DMS 273 treated with DMSO at 0.1 percent for 48 hours (cell line): ENCODE data around the gene B3GALT5.
A peak's percentile ranks its signal among the peaks of the same experiment; 100 is the strongest.

ENCODE experiments used
- DNase-seq: peaks from one replicate; lab custom pipeline; 2025; lab: John Stamatoyannopoulos, UW

Gene B3GALT5

GRCh38 chr21:39645331-39645730 lies 32.6 kb downstream of the B3GALT5 start:
- no peak for DNase-seq

- DNase-seq, result no peak
These were observed 34.7 kb downstream of the B3GALT5 start for GRCh38 chr21:39647476-39647875.

GRCh38 chr21:39648879-39649278 lies 36.1 kb downstream of the B3GALT5 start:
- DNase-seq, result no peak

- no peak for DNase-seq
These were observed 36.8 kb downstream of the B3GALT5 start for GRCh38 chr21:39649526-39649925.

GRCh38 chr21:39650306-39650705 lies 37.6 kb downstream of the B3GALT5 start:
- DNase-seq, result no peak

- DNase-seq, result no peak
These were observed 38.1 kb downstream of the B3GALT5 start for GRCh38 chr21:39650801-39651200.

- no peak for DNase-seq
These were observed 38.5 kb downstream of the B3GALT5 start for GRCh38 chr21:39651206-39651605.

GRCh38 chr21:39654951-39655350 lies 42.2 kb downstream of the B3GALT5 start:
- DNase-seq, result no peak

GRCh38 chr21:39655589-39655988 lies 42.8 kb downstream of the B3GALT5 start:
- no peak for DNase-seq

GRCh38 chr21:39656209-39656608 lies 43.5 kb downstream of the B3GALT5 start:
- no peak for DNase-seq

GRCh38 chr21:39657091-39657689 lies 44.5 kb downstream of the B3GALT5 start:
- no peak for DNase-seq

GRCh38 chr21:39658066-39658465 lies 45.3 kb downstream of the B3GALT5 start:
- DNase-seq, result no peak

GRCh38 chr21:39659070-39659815 lies 46.5 kb downstream of the B3GALT5 start:
- no peak for DNase-seq

GRCh38 chr21:39660191-39660980 lies 47.6 kb downstream of the B3GALT5 start:
- DNase-seq, result peak; percentile 86

GRCh38 chr21:39661121-39661520 lies 48.4 kb downstream of the B3GALT5 start:
- no peak for DNase-seq

GRCh38 chr21:39661740-39662139 lies 49.0 kb downstream of the B3GALT5 start:
- DNase-seq, result no peak

- no peak for DNase-seq
These were observed 49.7 kb downstream of the B3GALT5 start for GRCh38 chr21:39662411-39662953.

- DNase-seq, result no peak
These were observed 50.3 kb downstream of the B3GALT5 start for GRCh38 chr21:39663066-39663465.

GRCh38 chr21:39663742-39664492 lies 51.2 kb downstream of the B3GALT5 start:
- DNase-seq, result no peak

GRCh38 chr21:39664586-39664985 lies 51.8 kb downstream of the B3GALT5 start:
- DNase-seq, result no peak

GRCh38 chr21:39666026-39666425 lies 53.3 kb downstream of the B3GALT5 start:
- DNase-seq, result no peak
